ENCODE data around the gene POPDC2. TPM values are rescaled to one million over a fixed set of nuclear protein-coding genes. Genes with fewer than 3 reads are reported as not detected.
A peak's percentile ranks its signal among the peaks of the same experiment; 100 is the strongest.

Gene POPDC2
- total RNA-seq, 1 donor from 2014 or later = 4.9 TPM

DNA sequence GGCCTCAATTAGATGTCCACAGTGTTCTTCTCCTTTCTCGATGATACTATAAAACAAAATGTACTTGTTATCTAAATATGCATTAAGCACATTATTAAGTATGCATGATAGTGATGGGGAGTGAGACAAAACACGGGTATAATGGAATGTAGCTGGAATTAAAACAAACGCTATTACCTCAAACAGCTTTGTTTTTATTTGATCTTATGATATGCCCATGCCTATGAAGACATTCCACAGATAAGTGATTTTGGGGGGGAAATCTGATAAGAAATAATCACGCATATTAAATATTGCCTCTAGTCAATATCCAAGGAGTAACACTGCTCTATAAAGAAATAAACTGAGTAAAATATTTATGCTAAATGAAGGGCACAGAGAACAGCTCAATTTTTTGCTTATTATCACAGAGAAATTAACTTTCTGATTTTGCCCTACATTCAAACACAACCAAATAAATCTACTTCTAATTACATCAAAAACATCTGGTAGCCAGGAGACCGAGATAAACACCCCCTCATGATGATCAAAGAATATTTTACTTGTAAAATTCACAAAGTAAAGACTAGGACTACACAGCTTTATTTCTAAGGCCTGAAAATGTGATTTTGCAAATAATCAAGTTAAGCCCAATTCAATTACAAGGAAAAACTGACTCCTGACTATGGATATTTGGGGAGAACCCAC, 14.9 kb upstream of the POPDC2 start:
- ATAC-seq (no peak), DNase-seq (ENCODE audit: low spot score) (no peak)
- intact Hi-C loops (cut with DNase I) = no loop called here

- intact Hi-C loops (cut with DNase I) = no loop called here
- no peak for DNase-seq (ENCODE audit: low spot score)
- ATAC-seq = no peak
These were observed 13.5 kb upstream of the POPDC2 start for GRCh38 chr3:119673875-119674274.

DNA sequence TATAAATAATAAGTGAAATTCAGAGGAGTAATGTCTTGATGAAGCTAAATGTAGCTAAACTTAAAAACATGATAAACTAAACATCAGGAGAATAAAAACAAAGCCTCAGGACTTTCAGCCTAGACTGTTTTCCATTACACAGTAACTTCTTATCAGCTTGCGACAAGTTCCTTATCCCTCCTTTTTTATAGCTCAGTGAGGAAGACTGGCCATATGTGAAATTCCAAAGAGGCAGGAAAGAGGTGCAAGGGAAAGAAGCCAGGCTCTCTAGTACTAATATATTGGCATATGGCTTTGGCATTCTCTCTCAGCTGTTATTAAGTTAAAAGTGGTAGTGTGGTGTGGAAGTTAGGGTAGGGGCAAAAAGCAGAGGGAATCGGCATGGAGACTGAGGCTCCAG, 12.4 kb upstream of the POPDC2 start:
- DNase-seq (ENCODE audit: low spot score) (no peak), ATAC-seq (no peak)
- intact Hi-C loops (cut with DNase I) = no loop called here

DNA sequence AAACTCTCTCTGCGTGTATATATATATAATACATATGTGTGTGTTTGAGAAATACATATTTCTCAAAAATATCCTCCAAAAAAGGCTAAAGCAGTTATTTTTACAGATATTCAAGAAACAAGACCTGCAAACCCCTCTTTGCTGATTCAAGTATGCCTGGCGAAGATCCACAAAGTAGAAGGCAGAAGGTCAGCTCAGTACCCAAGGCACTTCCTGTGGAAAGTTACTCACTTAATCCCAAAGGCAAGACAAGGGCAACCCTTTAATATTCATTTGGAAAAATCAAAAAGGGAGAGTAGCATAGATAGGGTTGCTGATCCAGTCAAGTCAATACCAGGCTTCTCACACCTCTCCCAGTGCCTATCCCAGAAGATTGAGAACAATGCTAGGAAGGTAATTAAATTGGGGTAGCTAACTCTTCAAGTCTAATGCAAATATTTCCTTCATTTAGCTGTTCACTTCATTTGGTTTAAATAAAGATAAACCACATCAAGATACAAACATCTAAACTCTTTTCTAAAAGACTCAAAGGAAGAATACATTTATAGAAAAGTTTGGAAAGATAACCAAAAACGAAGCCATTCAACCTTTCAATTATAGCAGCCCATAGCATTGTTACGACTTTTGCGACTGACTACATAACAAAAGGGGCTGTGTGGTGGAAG, 9.6 kb upstream of the POPDC2 start:
- intact Hi-C loops (cut with DNase I) = no loop called here
- DNase-seq (ENCODE audit: low spot score) (no peak), ATAC-seq (no peak)

GRCh38 chr3:119665954-119666559, 5.7 kb upstream of the POPDC2 start:
- no peak for ATAC-seq
- intact Hi-C loops (cut with DNase I) = no loop called here
- no peak for DNase-seq (ENCODE audit: low spot score)

GRCh38 chr3:119664850-119665379, 4.5 kb upstream of the POPDC2 start:
- DNase-seq (ENCODE audit: low spot score) = no peak
- no peak for ATAC-seq
- intact Hi-C loops (cut with DNase I) = no loop called here

DNA sequence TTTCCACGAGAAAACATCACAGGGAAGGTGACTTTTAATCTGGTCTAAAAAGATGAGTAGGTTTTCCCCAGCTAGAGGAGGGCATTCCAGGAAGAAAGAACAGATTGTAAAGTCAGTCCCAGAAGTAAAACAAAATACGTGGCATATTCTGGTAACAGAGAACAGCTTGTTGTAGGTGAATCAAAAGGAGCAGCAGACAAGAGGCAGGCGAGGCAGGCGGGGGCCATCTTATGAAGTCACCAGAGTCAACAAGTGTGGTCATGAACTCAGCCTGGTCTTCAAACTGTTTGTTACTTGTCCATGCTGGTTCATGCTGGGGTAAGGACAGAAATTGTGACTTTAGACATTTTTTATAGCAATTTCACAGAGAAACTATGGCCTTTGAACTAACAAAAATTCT, 4.0 kb upstream of the POPDC2 start:
- ATAC-seq = no peak
- DNase-seq (ENCODE audit: low spot score) = no peak
- intact Hi-C loops (cut with DNase I) = no loop called here

- intact Hi-C loops (cut with DNase I) = no loop called here
- ATAC-seq (no peak), DNase-seq (ENCODE audit: low spot score) (no peak)
These were observed 3.5 kb upstream of the POPDC2 start for GRCh38 chr3:119663885-119664284.

GRCh38 chr3:119662604-119663373, 2.4 kb upstream of the POPDC2 start:
- DNase-seq (ENCODE audit: low spot score) = no peak
- intact Hi-C loops (cut with DNase I) = no loop called here
- ATAC-seq = no peak

DNA sequence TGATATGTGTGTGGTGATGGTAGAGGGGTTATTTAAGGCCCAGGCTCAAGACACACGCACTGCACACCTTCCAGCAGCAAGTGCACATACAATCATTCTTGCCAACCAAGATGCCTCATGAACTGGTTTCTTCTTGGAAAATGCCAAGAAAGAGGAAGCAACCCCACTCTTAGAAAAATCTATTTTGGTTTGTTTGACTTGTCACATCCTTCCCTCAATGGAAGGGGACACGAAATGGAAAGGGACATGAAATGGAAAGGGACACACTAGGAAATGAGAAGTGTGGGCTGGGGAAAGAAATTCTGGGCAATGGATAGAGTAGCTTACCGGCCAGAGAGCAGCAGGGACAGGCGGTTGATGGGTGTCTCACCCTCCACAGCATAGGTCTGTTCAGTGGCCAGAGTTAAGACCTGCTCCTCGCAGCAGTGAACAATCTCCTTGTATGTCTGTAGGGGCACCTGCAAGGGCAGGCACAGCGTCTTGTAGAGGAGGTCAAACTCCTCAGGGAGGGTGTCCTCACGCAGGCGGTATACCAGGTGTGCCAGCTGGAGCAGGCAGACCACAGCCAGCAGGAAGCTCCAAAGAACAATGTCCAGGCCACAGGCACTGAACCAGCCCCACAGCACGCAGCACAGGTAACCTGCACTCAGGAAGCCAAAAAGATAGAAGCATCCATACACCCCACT, 640 bp downstream of the POPDC2 start:
- intact Hi-C loops (cut with DNase I) = no loop called here
- no peak for DNase-seq (ENCODE audit: low spot score)
- ATAC-seq = no peak

- intact Hi-C loops (cut with DNase I) = no loop called here
- ATAC-seq (no peak), DNase-seq (ENCODE audit: low spot score) (no peak)
These were observed 1.4 kb downstream of the POPDC2 start for GRCh38 chr3:119658994-119659393.

GRCh38 chr3:119657887-119658702, 2.3 kb downstream of the POPDC2 start:
- DNase-seq (ENCODE audit: low spot score) (no peak), ATAC-seq (no peak)
- intact Hi-C loops (cut with DNase I) = no loop called here

- intact Hi-C loops (cut with DNase I) = no loop called here
- DNase-seq (ENCODE audit: low spot score) (no peak), ATAC-seq (no peak)
These were observed 6.5 kb downstream of the POPDC2 start for GRCh38 chr3:119653876-119654275.

DNA sequence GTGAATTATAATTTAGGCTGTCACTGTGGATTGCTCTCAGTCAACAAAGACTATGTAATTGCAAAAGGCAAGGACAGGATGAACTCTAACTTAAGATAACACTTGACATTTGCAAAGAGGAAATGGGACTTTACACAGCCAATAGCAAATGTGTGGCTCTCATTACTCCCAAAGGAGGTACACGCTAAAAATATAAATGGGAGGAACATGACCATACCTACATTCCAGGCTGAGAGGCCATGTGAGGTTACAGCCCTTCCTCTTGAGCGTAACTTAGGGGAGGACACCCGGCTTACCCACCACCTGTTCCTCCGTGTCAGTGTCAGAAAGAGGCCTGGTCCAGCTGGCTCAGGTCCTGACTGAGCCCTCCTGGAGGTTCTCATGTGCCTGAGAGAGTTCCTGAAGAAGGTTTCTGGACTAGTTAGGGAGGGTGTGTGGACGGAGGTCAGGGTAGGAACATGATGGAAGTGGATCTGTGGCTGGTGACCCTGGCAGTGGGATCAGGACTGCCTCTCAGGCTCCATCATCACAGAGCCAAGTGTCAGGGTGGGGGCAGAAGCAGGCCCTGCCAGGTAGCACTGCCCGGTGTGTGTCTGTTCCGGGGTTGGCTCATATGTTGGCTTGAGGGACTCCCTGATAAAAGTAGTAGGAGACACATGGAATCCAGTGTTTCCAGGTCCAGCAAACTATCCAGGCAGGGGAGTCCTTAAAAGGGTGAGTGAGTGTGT, 7.9 kb downstream of the POPDC2 start:
- ATAC-seq = peak; percentile 22
- intact Hi-C loops (cut with DNase I) = no loop called here
- DNase-seq (ENCODE audit: low spot score) = no peak

GRCh38 chr3:119649761-119650160, 10.6 kb downstream of the POPDC2 start:
- intact Hi-C loops (cut with DNase I) = loop anchor here (5.0 kb wide), 1 partner anchor 292 kb away; no protein-coding TSS in a partner anchor
- DNase-seq (ENCODE audit: low spot score) (no peak), ATAC-seq (no peak)

DNA sequence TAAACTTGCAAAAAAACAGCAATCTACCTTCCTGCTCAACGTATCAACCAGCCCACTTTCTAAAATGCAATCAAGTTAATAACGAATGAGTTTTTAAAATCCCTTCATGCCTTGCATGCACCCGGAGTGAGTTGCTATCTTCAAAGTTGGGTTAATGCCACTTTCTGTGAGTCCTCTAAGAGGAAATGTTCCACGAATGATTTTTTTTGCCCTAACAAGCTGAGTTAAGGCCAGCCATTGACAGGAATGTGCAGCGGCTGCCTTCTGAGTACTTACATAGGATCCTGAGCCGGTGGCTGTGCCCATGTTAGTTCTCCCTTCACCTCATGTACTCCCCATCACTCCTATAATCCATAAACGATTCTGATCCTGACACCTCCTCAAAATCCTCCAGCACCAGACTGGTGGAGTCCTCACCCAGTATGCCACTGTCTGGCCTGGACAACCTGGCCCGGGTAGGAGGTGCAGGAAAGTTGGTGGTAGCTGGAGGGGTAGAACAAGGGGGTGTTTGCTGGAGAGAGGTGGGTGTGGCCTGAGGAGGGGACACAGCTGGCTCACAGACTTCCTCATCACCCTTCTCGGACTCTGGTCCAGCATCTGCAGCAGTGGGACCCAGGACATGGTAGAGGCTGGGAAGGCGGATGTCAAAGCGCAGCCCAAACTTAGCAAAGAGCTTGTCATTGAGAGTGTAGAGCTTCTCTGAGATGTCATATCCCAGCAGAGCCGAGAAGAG, 12.4 kb downstream of the POPDC2 start:
- ATAC-seq (no peak), DNase-seq (ENCODE audit: low spot score) (no peak)
- intact Hi-C loops (cut with DNase I) = loop anchor here (5.0 kb wide), 1 partner anchor 291 kb away; no protein-coding TSS in a partner anchor

DNA sequence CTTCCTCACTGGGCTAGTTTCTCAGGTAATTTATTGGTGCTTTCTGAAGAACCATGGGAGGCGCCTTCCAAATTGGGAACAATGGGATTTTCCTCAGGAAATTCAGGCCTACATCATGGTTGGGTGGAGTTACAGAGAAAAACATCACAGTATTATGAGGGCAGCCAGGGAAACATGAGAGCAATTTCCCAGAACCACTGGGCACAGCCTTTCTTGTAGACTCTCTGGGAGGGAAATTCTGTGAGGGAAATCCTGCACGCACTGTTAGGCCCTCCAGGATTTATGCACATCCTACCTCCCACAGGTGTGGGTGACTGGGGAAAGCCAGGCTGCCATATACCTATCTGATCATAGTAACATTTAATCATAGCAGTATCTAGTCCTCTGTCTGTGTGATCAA, 13.2 kb downstream of the POPDC2 start:
- ATAC-seq (no peak), DNase-seq (ENCODE audit: low spot score) (no peak)
- intact Hi-C loops (cut with DNase I) = loop anchor here (5.0 kb wide), 1 partner anchor 290 kb away; no protein-coding TSS in a partner anchor

All from sciatic nerve (tissue), 2 donors.